H1 (cell line): Measurements from ENCODE around the gene KHDRBS2. TPM values are rescaled to one million over a fixed set of nuclear protein-coding genes. Genes with fewer than 3 reads are reported as not detected.

Experiments used
- CHD7 ChIP-seq: fragments of 300-600 bp; sonication (generic); IDR thresholded peaks from 2 replicates; pipeline ENCODE4 v1.7.1; 2012; ENCODE audit warnings: low read length, moderate library complexity, mild to moderate bottlenecking, inconsistent platforms; ENCODE audit not compliant: insufficient replicate concordance
- EP300 ChIP-seq, 2 experiments: IDR thresholded peaks; 1 replicate in 1 of 2; 2 replicates in 1 of 2; pipeline ENCODE4 v1.6.1; 2011 to 2012; ENCODE audit warnings: low read depth in 2 of 2, low read length in 2 of 2, mild to moderate bottlenecking in 2 of 2, borderline replicate concordance in 1 of 2, inconsistent platforms in 1 of 2, moderate library complexity in 1 of 2
- KDM1A ChIP-seq: fragments of 200-600, 300-600 bp; sonication (generic); IDR thresholded peaks from 2 replicates; pipeline ENCODE4 v1.7.1; 2016; ENCODE audit warnings: mild to moderate bottlenecking, low read length, borderline replicate concordance
- RNF2 ChIP-seq: fragments of 200-900, 300-1000 bp; sonication (generic); IDR thresholded peaks from 2 replicates; pipeline ENCODE4 v1.7.1; 2016; ENCODE audit warnings: borderline replicate concordance, low read depth, mild to moderate bottlenecking, antibody characterized with exemption, low read length; ENCODE audit not compliant: poor library complexity, severe bottlenecking; ENCODE audit errors: missing control alignments
- SIN3A ChIP-seq, 2 experiments: IDR thresholded peaks in 1 of 2; conservative IDR thresholded peaks in 1 of 2; 2 replicates each; pipeline ENCODE4 v1.6.1; 2011 to 2012; ENCODE audit warnings: low read length in 2 of 2, improper control_type of control experiment in 1 of 2, low read depth in 1 of 2, mild to moderate bottlenecking in 1 of 2
- polyA plus RNA-seq, 7 experiments: library from polyadenylated mRNA; depleted of rRNA in 3 of 7; stranded (reverse) in 5 of 7; unstranded in 2 of 7; fragments of >200 nt in 5 of 7; fragments of 200-250 nt in 2 of 7; gene quantifications; 1 replicate in 5 of 7; 2 replicates in 1 of 7; 4 replicates in 1 of 7; pipeline versions ENCODE4 v1.2.1 to v1.2.3, GENCODE V29; 2011 to 2013; ENCODE audit warnings: missing spikeins in 2 of 7, mixed read lengths in 2 of 7
- total RNA-seq: library from RNA; stranded (reverse); fragmentation: NEBNext Ultra II Directional; extraction: Animal tissue kit (Norgen Biotek cat#: 25700); gene quantifications from 2 replicates; pipeline ENCODE4 v1.2.1, GENCODE V29; 2021

The KHDRBS2 gene
- total and polyA plus RNA-seq, 2 of the 8 experiments (the other 6 are each of a cell fraction or from before 2014, with no cell fraction given): 5.2 to 7.7 TPM

GRCh38 chr6:62152796-62153195, 133.2 kb downstream of the KHDRBS2 start (continued):
- TF ChIP-seq SIN3A (conservative IDR thresholded peaks at IDR 0.05 in 1 of 2, IDR thresholded peaks at IDR 0.05 in 1 of 2; ENCODE audit: low read depth in 1 of 2, low read length in 2 of 2): no peak
- TF ChIP-seq KDM1A: no peak
- TF ChIP-seq EP300 (IDR thresholded peaks at IDR 0.05; ENCODE audit: borderline replicate concordance in 1 of 2, low read depth in 2 of 2, low read length in 2 of 2): no peak
- no peak for TF ChIP-seq CHD7
- TF ChIP-seq RNF2: no peak
